GM12874 (cell line): ENCODE data around the gene FBXL19.

Experiments
- TF ChIP-seq, protein P1 (sequence below): IDR thresholded peaks from 2 replicates; pipeline ENCODE4 v1.5.1; 2011; ENCODE audit warnings: low read depth, mild to moderate bottlenecking, control low read depth, low read length, moderate library complexity; ENCODE audit not compliant: insufficient read depth

Gene FBXL19

DNA sequence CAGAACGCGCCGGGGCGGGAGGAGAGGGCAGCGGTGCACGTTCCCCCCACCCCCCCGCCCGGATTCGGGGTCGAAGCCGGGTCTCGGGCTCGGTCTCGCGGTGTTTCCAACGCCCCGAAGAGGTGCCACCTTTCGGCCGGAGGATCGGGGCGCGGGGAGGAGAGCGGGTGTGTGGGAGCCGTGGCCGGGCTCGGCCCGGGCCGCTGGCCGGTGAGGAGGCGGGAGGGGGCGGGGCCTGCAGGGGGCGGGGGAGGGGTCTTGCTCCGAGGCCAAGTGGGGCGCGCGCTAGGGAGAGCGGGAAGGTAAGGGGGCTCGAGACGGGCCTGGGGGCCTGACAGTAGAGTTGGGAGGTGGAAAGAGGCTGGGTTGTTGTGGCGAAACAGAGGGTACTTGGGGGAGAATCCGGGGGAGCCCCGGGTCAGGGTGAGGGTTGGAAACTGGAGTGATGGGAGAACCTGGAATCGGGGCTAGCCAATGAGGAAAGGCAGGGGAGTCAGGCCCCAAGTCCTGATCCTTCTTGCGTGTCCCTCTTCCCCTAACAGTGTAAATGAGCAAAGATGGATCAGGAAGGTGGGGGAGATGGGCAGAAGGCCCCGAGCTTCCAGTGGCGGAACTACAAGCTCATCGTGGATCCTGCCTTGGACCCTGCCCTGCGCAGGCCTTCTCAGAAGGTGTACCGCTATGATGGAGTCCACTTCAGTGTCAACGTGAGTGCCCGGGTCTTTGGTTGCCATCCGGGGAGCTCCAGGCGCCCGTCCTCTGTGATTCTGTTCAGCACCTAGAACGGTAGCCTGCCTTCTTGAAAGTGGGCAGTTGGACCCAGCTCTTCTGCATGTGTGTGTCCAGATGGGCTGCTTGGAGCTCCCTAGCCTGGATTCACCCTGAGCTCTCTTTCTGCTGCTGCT, 35.1 kb downstream of the FBXL19 start:
- TF ChIP-seq, protein P1, sequence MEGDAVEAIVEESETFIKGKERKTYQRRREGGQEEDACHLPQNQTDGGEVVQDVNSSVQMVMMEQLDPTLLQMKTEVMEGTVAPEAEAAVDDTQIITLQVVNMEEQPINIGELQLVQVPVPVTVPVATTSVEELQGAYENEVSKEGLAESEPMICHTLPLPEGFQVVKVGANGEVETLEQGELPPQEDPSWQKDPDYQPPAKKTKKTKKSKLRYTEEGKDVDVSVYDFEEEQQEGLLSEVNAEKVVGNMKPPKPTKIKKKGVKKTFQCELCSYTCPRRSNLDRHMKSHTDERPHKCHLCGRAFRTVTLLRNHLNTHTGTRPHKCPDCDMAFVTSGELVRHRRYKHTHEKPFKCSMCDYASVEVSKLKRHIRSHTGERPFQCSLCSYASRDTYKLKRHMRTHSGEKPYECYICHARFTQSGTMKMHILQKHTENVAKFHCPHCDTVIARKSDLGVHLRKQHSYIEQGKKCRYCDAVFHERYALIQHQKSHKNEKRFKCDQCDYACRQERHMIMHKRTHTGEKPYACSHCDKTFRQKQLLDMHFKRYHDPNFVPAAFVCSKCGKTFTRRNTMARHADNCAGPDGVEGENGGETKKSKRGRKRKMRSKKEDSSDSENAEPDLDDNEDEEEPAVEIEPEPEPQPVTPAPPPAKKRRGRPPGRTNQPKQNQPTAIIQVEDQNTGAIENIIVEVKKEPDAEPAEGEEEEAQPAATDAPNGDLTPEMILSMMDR, result no peak

DNA sequence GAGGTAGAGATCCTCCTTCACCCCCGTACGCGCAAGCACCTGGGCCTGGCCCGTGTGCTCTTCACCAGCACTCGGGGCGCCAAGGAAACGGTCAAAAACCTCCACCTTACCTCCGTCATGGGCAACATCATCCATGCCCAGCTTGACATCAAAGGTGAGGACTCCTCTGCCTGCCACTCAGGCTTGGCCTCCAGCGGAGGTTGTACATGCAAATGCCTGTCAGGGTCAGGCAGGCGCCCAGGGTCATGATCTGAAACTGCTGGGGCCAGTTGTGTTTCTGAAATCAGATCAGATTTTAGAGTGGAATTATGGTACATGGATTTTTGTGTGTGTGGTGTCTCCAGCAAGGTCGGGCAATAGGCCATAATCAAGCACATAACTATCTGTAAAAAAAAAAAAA, 38.0 kb downstream of the FBXL19 start:
- TF ChIP-seq, protein P1, result no peak

DNA sequence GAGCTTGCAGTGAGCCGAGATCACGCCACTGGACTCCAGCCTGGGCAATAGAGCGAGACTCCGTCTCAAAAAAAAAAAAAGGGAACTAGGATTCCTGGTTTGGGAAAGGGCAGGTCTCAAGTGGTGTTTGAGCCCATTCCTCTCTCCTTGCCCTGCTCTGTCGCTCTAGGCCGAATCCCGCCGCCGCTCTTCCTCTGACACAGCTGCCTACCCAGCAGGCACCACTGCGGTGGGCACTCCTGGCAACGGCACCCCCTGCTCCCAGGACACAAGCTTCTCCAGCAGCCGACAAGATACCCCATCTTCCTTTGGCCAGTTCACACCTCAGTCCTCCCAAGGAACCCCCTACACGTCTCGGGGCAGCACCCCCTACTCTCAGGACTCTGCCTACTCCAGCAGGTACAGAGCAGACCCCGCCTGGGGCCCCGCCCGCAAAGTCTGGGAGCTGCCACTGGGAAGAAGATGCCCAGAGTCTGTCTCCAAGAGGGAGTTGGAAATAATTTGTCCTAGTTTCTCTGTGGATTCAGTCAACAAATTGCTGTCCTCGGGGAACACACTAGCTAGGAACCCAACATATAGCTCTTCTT, 40.6 kb downstream of the FBXL19 start:
- TF ChIP-seq, protein P1, result no peak

DNA sequence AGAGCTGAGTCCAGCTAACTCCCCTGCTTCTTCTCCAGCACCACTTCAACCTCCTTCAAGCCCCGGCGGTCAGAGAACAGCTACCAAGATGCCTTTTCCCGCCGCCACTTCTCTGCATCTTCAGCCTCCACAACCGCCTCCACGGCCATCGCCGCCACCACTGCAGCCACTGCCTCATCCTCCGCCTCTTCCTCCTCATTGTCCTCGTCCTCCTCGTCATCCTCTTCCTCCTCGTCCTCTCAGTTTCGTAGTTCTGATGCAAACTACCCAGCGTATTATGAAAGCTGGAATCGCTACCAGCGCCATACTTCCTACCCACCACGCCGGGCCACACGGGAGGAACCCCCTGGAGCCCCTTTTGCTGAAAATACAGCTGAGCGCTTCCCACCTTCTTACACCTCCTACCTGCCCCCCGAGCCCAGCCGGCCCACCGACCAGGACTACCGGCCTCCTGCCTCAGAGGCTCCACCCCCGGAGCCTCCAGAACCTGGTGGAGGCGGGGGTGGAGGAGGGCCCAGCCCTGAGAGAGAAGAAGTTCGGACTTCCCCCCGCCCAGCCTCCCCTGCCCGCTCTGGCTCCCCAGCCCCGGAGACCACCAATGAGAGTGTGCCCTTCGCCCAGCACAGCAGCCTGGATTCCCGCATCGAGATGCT, 41.3 kb downstream of the FBXL19 start:
- TF ChIP-seq, protein P1, result no peak

DNA sequence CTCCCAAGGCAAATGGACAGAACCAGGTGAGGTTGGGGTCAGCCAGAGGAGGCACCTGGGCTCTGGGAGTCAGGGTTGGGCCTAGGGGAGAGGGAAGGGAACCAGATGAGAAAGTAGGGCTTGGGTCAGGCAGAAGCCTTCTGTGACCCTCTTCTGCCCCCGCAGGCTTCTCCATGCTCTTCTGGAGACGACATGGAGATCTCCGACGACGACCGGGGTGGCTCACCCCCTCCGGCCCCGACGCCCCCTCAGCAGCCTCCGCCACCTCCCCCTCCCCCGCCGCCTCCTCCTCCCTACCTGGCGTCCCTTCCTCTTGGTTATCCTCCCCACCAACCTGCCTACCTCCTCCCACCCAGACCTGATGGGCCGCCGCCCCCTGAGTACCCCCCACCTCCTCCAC, 42.1 kb downstream of the FBXL19 start:
- TF ChIP-seq, protein P1, result no peak

DNA sequence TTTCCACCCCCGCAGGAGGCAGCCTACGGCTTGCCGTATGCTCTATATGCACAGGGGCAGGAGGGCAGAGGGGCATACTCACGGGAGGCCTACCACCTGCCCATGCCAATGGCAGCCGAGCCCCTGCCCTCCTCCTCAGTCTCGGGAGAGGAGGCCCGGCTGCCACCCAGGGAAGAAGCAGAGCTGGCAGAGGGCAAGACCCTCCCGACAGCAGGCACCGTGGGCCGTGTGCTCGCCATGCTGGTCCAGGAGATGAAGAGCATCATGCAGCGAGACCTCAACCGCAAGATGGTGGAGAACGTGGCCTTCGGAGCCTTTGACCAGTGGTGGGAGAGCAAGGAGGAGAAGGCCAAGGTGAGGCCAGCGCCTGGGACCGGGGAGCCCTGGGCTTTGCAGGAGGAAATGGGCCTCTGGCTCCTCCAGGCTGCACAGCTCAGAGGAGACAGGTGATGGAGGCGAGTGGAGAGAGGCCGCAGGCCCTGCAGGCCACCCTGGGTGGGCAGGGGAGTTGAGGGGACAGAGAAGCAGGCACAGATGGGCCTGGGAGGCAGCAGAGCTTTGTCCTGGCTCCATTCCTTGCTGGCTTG, 42.8 kb downstream of the FBXL19 start:
- TF ChIP-seq, protein P1, result no peak

DNA sequence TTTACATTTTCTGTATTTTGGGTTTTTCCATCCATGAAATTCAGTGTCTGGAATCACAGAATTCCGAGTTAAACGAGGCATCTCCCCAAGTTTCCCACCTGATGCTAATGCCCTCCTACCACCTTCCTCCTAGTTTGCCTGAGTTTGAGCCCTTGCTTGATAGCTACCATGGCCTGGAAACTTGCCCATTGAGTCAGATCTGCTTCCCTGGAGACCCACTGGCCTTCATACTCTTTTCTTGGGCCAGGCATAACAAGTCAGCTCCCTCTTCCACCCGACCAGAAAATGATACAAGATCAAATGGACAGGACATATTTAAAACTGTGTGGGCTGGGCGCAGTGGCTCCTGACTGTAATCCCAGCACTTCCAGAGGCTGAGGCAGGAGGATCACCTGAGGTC, 44.4 kb downstream of the FBXL19 start:
- TF ChIP-seq, protein P1, result no peak
